GM19324 (cell line): ENCODE results near the gene LTBP2.
"Not testable (repeated sequence)": the region's sequence is repeated elsewhere in the genome, so short reads cannot be mapped to it uniquely, and the experiment has no call there.

Experiments
- ATAC-seq: cut with Tn5 transposase; IDR thresholded peaks from one replicate; pipeline ENCODE4 v1.9.1; 2021; ENCODE audit warnings: mild to moderate bottlenecking, moderate library complexity; ENCODE audit not compliant: unreplicated experiment, low FRiP score

LTBP2 gene

GRCh38 chr14:74557691-74558090 is 54.3 kb downstream of the LTBP2 start:
- ATAC-seq: no peak

GRCh38 chr14:74555476-74556050 is 56.5 kb downstream of the LTBP2 start:
- no peak for ATAC-seq

- ATAC-seq: no peak
These were observed 57.2 kb downstream of the LTBP2 start for GRCh38 chr14:74554742-74555362.

GRCh38 chr14:74552623-74553022 is 59.4 kb downstream of the LTBP2 start:
- no peak for ATAC-seq

GRCh38 chr14:74551431-74552371 is 60.3 kb downstream of the LTBP2 start:
- ATAC-seq: no peak

DNA sequence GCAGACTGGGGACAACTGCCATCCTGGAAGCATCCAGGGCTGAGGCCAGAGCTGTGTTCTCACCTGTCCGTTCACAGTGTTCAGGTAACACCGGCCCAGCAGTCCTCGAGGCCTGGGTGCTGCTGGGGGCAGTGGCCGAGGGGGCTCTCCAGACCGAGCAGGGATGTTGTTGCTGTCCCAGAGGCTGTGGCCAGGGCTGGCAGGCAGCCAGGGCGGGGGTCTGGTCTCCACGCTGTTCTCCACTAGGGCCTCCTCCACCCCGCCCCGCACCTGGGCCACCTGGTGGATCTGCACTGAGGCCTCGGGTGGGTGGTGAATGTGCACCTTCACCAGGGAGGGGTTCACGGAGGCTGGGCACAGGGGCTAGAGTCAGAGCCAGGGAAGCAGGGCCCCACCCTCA is 61.0 kb downstream of the LTBP2 start:
- ATAC-seq: no peak

DNA sequence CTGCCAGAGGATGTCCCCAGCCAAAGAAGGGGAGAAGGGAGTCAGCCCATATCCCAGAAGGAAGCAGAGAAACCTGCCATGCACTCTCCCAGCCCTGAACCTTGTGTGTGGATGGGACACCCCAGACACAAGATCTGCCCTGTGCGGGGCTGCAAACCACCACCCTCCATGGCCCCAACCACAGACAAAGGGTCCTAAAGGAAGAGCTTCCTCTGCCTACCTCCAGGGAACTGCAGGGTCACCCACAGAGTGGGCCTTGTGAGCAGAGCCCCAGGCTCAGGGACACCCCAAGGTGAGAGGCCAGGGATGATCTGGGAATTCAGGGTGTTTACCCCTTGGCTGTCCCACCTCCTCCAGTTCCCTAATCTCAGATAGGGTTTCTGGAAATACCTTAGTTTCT is 62.0 kb downstream of the LTBP2 start:
- ATAC-seq: no peak

GRCh38 chr14:74549588-74549987 is 62.4 kb downstream of the LTBP2 start:
- no peak for ATAC-seq

DNA sequence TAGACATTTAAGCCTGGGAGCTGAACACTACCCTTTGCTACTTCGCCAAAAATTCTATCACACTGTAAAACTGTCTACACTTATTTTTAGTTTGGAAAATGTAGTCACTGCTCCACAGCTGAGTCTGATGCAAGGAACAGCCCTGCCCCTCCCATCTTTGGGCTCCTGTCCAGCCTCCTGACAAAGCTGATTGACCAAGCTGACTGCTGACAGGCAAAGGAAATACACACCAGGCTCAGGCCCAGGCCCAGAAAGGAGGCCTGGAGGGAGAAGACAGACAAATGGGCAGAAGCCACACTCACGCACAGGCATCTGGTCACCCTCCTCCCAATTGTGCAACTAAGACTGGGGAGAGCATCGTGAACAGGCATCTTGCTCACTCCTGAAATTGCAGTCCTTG is 63.2 kb downstream of the LTBP2 start:
- no peak for ATAC-seq

- no peak for ATAC-seq
These were observed 64.6 kb downstream of the LTBP2 start for GRCh38 chr14:74547331-74547927.

DNA sequence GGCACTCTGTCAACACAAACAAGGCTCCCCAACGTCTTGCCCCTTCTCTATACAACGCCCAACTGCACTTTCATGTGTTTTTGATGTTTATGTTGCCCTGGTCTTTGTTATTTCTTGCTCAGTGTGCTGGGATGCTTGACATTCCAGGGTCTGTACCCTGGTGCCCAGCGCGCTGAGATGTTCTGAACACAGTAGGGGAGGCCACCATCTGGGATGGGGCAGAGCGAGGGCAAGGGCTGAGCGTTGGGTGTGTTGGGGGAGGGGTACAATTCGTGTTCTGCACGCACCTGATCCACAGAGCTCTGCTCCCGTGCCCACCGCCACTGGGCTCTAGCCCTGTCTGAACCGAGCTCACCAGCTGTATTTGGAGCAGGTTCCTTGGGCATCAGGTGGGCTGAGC is 65.6 kb downstream of the LTBP2 start:
- ATAC-seq: no peak

GRCh38 chr14:74545386-74545785 is 66.7 kb downstream of the LTBP2 start:
- ATAC-seq: no peak

- ATAC-seq: no peak
These were observed 68.1 kb downstream of the LTBP2 start for GRCh38 chr14:74543771-74544438.

DNA sequence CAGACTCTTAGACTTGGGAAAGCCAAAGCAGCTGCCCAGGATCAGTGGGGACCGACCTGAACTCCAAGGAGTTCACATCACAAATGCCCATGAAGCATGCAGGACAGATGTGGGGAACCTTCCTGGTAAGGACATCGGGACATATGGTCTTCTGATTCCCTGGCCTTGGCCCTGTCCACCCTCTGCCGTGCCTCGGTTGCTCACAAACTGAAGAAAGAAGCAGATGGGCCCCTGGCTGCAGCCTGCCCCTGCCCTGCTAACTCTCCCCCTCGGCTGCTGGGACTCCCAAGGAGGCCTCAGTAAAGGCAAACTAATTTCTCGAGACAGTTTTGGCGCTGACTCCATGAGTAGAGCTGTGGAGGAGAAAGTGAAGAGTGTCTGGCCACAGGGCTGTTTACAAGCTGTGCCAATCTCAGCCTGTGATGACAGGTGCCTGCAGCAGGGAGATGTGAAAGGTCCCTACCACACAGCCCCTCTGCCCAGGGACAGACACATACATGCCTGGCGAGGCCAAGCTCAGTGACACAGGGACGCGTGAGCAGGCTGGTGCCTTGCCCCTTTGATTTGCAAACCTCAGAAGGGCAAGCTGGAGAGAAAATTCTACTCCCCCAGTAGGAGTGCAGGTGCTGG is 69.9 kb downstream of the LTBP2 start:
- no peak for ATAC-seq

DNA sequence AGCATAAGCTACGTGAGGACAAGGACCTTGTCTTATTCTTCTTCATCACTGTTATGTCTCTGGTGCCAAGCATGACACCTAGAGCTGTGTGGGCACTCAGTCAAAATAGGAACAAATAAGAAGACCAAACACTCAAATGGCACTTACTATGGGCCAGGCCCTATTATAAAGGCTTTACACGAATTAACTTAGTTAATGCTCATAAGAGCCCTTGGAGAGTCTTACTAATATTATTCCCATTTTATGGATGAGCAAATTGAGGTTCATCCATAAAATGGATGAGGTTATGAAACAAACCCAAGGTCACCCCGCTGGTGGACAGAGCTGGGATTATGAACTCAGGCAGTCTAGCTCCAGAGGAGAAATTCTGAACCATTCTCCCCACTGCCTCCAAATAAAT is 70.8 kb downstream of the LTBP2 start:
- no peak for ATAC-seq

GRCh38 chr14:74539503-74539902 is 72.5 kb downstream of the LTBP2 start:
- ATAC-seq: no peak

DNA sequence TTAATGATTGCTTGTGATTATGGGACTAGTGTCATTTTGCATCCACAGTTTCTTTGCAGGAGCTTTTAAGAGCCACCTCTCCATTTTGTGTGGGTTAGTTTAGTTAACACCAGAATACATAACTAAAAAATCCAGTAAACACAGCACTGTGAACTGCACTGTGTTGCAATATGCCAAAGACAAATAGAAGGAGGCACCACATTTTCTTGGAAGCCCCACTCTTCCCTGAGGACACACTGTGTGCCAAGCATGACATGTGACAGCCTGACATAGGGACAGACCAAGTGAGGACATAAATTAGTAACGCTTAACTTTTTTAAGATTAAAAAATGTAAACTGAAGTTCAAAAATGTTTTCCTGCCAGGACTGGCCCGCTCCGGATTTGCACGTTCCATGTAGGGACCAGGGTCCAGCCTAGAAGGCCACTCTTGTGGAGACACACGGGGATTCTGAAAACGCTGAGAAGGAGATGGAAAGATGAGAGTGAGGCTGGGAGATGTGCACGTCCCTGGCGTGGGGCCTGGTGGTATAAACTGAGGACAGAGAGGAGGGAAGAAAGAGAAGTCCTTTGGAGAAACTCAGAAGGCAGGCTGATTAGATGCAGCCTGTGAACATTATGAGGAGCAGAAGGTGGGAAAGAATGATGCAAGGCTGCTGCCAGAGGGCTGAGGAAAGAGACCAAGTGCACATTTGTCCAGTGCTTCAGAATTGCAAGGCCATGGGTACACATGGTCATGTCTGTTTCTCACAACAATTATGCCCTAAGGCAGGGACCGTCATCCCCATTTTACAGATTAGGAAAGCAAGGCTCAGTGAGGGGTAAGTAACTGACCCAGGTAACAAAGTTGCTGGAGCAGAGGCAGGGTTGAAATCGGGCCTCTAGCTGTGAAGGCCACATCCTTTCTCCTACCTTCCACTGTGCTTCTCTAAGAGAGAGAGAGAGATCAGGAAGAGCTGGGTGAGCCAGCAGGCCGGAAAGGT is 73.3 kb downstream of the LTBP2 start:
- ATAC-seq: no peak

- not testable (repeated sequence) for ATAC-seq
These were observed 75.7 kb downstream of the LTBP2 start for GRCh38 chr14:74536336-74536735.

DNA sequence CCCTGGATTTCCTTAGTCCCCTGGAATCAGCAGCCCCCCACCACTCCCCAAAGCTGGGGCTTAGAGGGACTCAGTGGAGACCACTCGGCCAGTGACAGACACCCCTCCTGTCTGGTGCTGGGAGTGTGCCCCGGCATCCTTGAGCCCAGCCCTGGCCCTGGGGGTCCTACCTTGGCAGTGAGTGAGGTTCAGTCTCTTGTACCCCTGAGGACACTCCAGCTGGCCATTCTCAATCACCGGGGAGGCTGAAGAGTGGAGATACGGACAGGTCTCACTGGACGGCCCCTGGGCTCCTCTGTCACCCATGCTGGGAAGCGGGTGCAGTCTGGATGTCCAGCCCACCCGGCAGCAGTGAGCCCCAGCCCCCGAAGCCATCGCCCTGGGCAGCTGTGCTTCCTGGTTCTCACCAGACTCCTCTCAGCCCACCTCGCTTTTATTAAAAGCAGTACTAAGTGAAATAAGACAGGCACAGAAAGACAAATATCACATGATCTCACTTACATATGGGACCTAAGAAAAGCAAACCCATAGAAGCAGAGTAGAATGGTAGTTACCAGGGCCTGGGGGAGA is 76.2 kb downstream of the LTBP2 start:
- ATAC-seq: no peak
